IMR-90 (cell line): ENCODE data around the gene NIPA2. TPM values are rescaled to one million over a fixed set of nuclear protein-coding genes. Genes with fewer than 3 reads are reported as not detected.

Source experiments
- ATAC-seq: fragments of 200-7000 bp; cut with Tn5 transposase; 2 replicates; pipeline ENCODE4 v1.9.1; 2020; ENCODE audit warnings: low read depth, mild to moderate bottlenecking, moderate library complexity
- BruUV-seq: library from RNA; stranded (reverse); fragments of 400-500 nt; replicated peaks from 2 replicates; lab custom pipeline; 2021; lab: Mats Ljungman, UMichigan
- CTCF ChIA-PET: fragments of 300-600 bp; formaldehyde crosslinking; extraction: SDS; loops from one replicate; lab custom pipeline; 2021; ENCODE audit warnings: antibody characterized with exemption; lab: Yijun Ruan, JAX
- POLR2A ChIA-PET: fragments of 300-600 bp; sonication (Branson Sonifier 250); formaldehyde crosslinking; loops from one replicate; lab custom pipeline; 2022; ENCODE audit warnings: antibody characterized with exemption; ENCODE audit not compliant: unreplicated experiment; lab: Charles Lee
- DNase-seq: peaks from one replicate; pipeline ENCODE4 v3.0.0; 2013
- H2AFZ ChIP-seq: replicated peaks from 2 replicates; pipeline ENCODE3; 2013; ENCODE audit warnings: low read length, mild to moderate bottlenecking; ENCODE audit not compliant: poor library complexity
- H2AK5ac ChIP-seq: 2 replicates; pipeline ENCODE4 v1.6.1; 2013; ENCODE audit warnings: low read depth, low read length, inconsistent platforms
- H2AK9ac ChIP-seq: replicated peaks from 2 replicates; pipeline ENCODE3; 2013; ENCODE audit warnings: mild to moderate bottlenecking, low read depth, low read length, moderate library complexity; ENCODE audit not compliant: poor library complexity
- H2BK120ac ChIP-seq: 2 replicates; pipeline ENCODE4 v1.6.1; 2013; ENCODE audit warnings: low read depth, low read length, inconsistent platforms
- H2BK15ac ChIP-seq: 3 replicates; pipeline ENCODE4 v1.6.1; 2013; ENCODE audit warnings: low read depth, low read length, inconsistent platforms
- H2BK20ac ChIP-seq: 2 replicates; pipeline ENCODE4 v1.6.1; 2013; ENCODE audit warnings: low read depth, mild to moderate bottlenecking, inconsistent platforms, low read length, moderate library complexity
- H2BK5ac ChIP-seq: 2 replicates; pipeline ENCODE4 v1.6.1; 2013; ENCODE audit warnings: mild to moderate bottlenecking, low read depth, low read length, inconsistent platforms; ENCODE audit not compliant: poor library complexity, severe bottlenecking
- H3K14ac ChIP-seq: replicated peaks from 2 replicates; pipeline ENCODE4 v1.6.1; 2013; ENCODE audit warnings: low read depth, low read length, inconsistent platforms
- H3K18ac ChIP-seq: 2 replicates; pipeline ENCODE4 v1.6.1; 2013; ENCODE audit warnings: low read depth, low read length, control low read depth
- H3K23ac ChIP-seq: 2 replicates; pipeline ENCODE4 v1.6.1; 2013; ENCODE audit warnings: low read depth, low read length, inconsistent platforms
- H3K27ac ChIP-seq: 2 replicates; pipeline ENCODE4 v1.5.1; 2013; ENCODE audit warnings: mild to moderate bottlenecking, control low read depth, low read length; ENCODE audit not compliant: insufficient read depth
- H3K27me3 ChIP-seq: 2 replicates; pipeline ENCODE4 v1.6.1; 2013; ENCODE audit warnings: low read length; ENCODE audit not compliant: control insufficient read depth, insufficient read depth
- H3K36me3 ChIP-seq: 2 replicates; pipeline ENCODE4 v1.6.1; 2013; ENCODE audit warnings: low read length, mixed read lengths; ENCODE audit not compliant: control insufficient read depth, insufficient read depth
- H3K4ac ChIP-seq: 2 replicates; pipeline ENCODE4 v1.6.1; 2013; ENCODE audit warnings: low read depth, low read length, inconsistent platforms
- H3K4me1 ChIP-seq: 2 replicates; pipeline ENCODE4 v1.6.1; 2013; ENCODE audit warnings: low read length, mixed read lengths; ENCODE audit not compliant: control insufficient read depth, insufficient read depth
- H3K4me2 ChIP-seq: 2 replicates; pipeline ENCODE4 v1.6.1; 2013; ENCODE audit warnings: low read depth, mild to moderate bottlenecking, control low read depth, low read length, moderate library complexity
- H3K4me3 ChIP-seq: 2 replicates; pipeline ENCODE4 v1.5.1; 2013; ENCODE audit warnings: low read depth, mild to moderate bottlenecking, control low read depth, low read length, moderate library complexity; ENCODE audit not compliant: insufficient read depth
- H3K56ac ChIP-seq: 2 replicates; pipeline ENCODE4 v1.6.1; 2013; ENCODE audit warnings: low read length, inconsistent platforms; ENCODE audit not compliant: insufficient read depth; ENCODE audit errors: extremely low read depth
- H3K79me1 ChIP-seq, 2 experiments: 2 replicates each; pipeline ENCODE4 v1.6.1; 2013; ENCODE audit warnings: low read length in 2 of 2, inconsistent platforms in 1 of 2, low read depth in 1 of 2
- H3K9ac ChIP-seq: 2 replicates; pipeline ENCODE4 v1.6.1; 2013; ENCODE audit warnings: low read depth, low read length, control low read depth
- H3K9me1 ChIP-seq: 2 replicates; pipeline ENCODE4 v1.6.1; 2013; ENCODE audit warnings: low read length, inconsistent platforms; ENCODE audit not compliant: insufficient read depth
- H3K9me3 ChIP-seq: 2 replicates; pipeline ENCODE4 v1.6.1; 2013; ENCODE audit warnings: low read length; ENCODE audit not compliant: control insufficient read depth, insufficient read depth
- H4K20me1 ChIP-seq: 2 replicates; pipeline ENCODE4 v1.6.1; 2013; ENCODE audit warnings: low read length, inconsistent platforms; ENCODE audit not compliant: insufficient read depth
- H4K5ac ChIP-seq: 2 replicates; pipeline ENCODE4 v1.6.1; 2013; ENCODE audit warnings: mild to moderate bottlenecking, low read depth, low read length, control low read depth
- H4K8ac ChIP-seq, 2 experiments: 2 replicates each; pipeline ENCODE4 v1.6.1; 2013; ENCODE audit warnings: low read depth in 2 of 2, low read length in 2 of 2, control low read depth in 1 of 2, inconsistent platforms in 1 of 2
- H4K91ac ChIP-seq: 2 replicates; pipeline ENCODE4 v1.6.1; 2013; ENCODE audit warnings: low read depth, low read length, inconsistent platforms; ENCODE audit not compliant: insufficient read depth
- BHLHE40 ChIP-seq: fragments of 150-350 bp; IDR thresholded peaks from 2 replicates; pipeline ENCODE4 v1.6.1; 2016; ENCODE audit warnings: mild to moderate bottlenecking, low read depth, low read length
- CEBPB ChIP-seq: IDR thresholded peaks from 2 replicates; pipeline ENCODE4 v1.6.1; 2012; ENCODE audit warnings: low read depth, low read length, improper control_type of control experiment
- CHD1 ChIP-seq: IDR thresholded peaks from 2 replicates; pipeline ENCODE4 v1.6.1; 2012; ENCODE audit warnings: low read depth, low read length, improper control_type of control experiment
- FOS ChIP-seq: fragments of 150-350 bp; IDR thresholded peaks from 2 replicates; pipeline ENCODE4 v1.6.1; 2016; ENCODE audit warnings: low read depth, low read length
- MAFK ChIP-seq: IDR thresholded peaks from 2 replicates; pipeline ENCODE4 v1.6.1; 2012; ENCODE audit warnings: low read depth, low read length, improper control_type of control experiment
- MAZ ChIP-seq: IDR thresholded peaks from 2 replicates; pipeline ENCODE4 v1.6.1; 2012; ENCODE audit warnings: low read depth, mild to moderate bottlenecking, low read length, improper control_type of control experiment, moderate library complexity, borderline replicate concordance
- MXI1 ChIP-seq: IDR thresholded peaks from 2 replicates; pipeline ENCODE4 v1.6.1; 2012; ENCODE audit warnings: low read depth, mild to moderate bottlenecking, low read length, moderate library complexity, borderline replicate concordance
- NFE2L2 ChIP-seq: fragments of 150-350 bp; IDR thresholded peaks from 2 replicates; pipeline ENCODE4 v1.6.1; 2016; ENCODE audit warnings: low read depth, mild to moderate bottlenecking, low read length
- RAD21 ChIP-seq: IDR thresholded peaks from 2 replicates; pipeline ENCODE4 v1.6.1; 2012; ENCODE audit warnings: low read length, improper control_type of control experiment
- RCOR1 ChIP-seq: IDR thresholded peaks from 2 replicates; pipeline ENCODE4 v1.6.1; 2012; ENCODE audit warnings: mild to moderate bottlenecking, low read length, improper control_type of control experiment; ENCODE audit not compliant: insufficient replicate concordance
- RFX5 ChIP-seq: IDR thresholded peaks from 2 replicates; pipeline ENCODE4 v1.8.0; 2012; ENCODE audit warnings: low read depth, mild to moderate bottlenecking, low read length, moderate library complexity
- SMC3 ChIP-seq: fragments of 150-350 bp; IDR thresholded peaks from 2 replicates; pipeline ENCODE4 v1.6.1; 2016; ENCODE audit warnings: low read depth, mild to moderate bottlenecking, antibody characterized with exemption, low read length, moderate library complexity
- WGBS, 2 experiments: methylation state at CpG; one replicate each; pipeline versions ENCODE4 v1.1.5 to v1.1.7; 2013; ENCODE audit warnings: missing lambda C conversion rate in 2 of 2; ENCODE audit not compliant: insufficient read length in 1 of 2; ENCODE audit errors: extremely low coverage in 2 of 2; 5-methylcytosine and 5-hydroxymethylcytosine counted together
- dilution Hi-C: fragments of 300-500 bp; cut with HindIII; formaldehyde crosslinking; loops from one replicate; pipeline ENCODE4 v1.14.3; 2018; ENCODE audit warnings: low sequenced_read_pairs; ENCODE audit not compliant: unreplicated experiment
- in situ Hi-C: fragments of 300-500 bp; cut with MboI; formaldehyde crosslinking; loops from 3 replicates; pipeline ENCODE4 v1.14.3; 2019; ENCODE audit warnings: low sequenced_read_pairs, inconsistent platforms, mixed read lengths
- intact Hi-C: fragments of 100-400 bp; cut with micrococcal nuclease; formaldehyde crosslinking; loops from 2 replicates; pipeline ENCODE4 v1.10.0; 2022
- polyA plus RNA-seq, 3 experiments: library from polyadenylated mRNA; depleted of rRNA; stranded (reverse); fragments of >200 nt; gene quantifications; 2 replicates each; pipeline ENCODE4 v1.2.3, GENCODE V29; 2012; ENCODE audit warnings: low replicate concordance in 1 of 3
- total RNA-seq: library from RNA; depleted of rRNA; stranded (reverse); fragments of >200 nt; gene quantifications from 2 replicates; pipeline ENCODE4 v1.2.3, GENCODE V29; 2012
- TF ChIP-seq, protein P1 (sequence below): fragments of 150-350 bp; IDR thresholded peaks from 2 replicates; pipeline ENCODE4 v1.6.1; 2016; ENCODE audit warnings: low read depth, mild to moderate bottlenecking, low read length, moderate library complexity, borderline replicate concordance
- TF ChIP-seq, protein P2 (sequence below): fragments of 150-350 bp; IDR thresholded peaks from 2 replicates; pipeline ENCODE4 v1.6.1; 2017; ENCODE audit warnings: mild to moderate bottlenecking, antibody characterized with exemption, low read length, low read depth
- TF ChIP-seq, protein P3 (sequence below): conservative IDR thresholded peaks from 2 replicates; pipeline ENCODE4 v1.5.1; 2012; ENCODE audit warnings: mild to moderate bottlenecking, low read depth, low read length, improper control_type of control experiment

NIPA2 gene
- total and polyA plus RNA-seq, 2 of the 4 experiments (the other 2 are of a cell fraction): 33.0 to 38.0 TPM

DNA sequence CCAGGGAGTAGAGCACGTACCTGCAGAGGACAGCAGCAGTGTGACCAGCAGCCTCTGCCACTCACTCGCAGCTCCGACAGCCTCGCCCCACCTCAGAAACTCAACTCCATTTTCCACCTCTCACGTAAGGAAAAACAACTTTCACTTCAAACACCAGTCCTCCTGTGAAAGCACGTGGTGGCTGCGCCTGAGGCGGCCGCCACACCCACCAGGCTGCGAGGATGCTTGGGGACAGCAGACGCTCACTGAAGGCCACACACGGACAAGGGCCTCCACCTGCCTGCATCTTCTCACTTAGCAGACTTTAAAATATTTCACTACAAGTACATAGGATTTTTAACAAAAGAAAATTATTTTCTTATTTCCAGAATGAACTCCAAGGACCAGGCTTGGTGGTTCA is 73.8 kb downstream of the NIPA2 start:
- Histone ChIP-seq H2BK15ac (no peak overlapping the region), H3K79me1 (peaks cover 0 to 11% of the 10 kb centered on the region in 2 experiments; a peak in 2 of 4 replicates), H3K4me1 (no peaks in the 10 kb centered on the region), H4K91ac (no peak overlapping the region), H3K18ac (no peak overlapping the region), H2AK5ac (no peak overlapping the region), H3K9me1 (peaks cover 3% of the 10 kb centered on the region; the same call in 1 of the 2 replicates), H3K4me2 (no peak overlapping the region), H2BK20ac (no peak overlapping the region), H3K36me3 (peaks cover 63% of the 10 kb centered on the region), H3K56ac (no peak overlapping the region), H4K5ac (no peak overlapping the region), H4K8ac (no peak overlapping the region), H2BK5ac (no peak overlapping the region), H3K9me3 (no peaks in the 10 kb centered on the region), H2AK9ac (no peak overlapping the region), H4K20me1 (no peaks in the 10 kb centered on the region), H3K4me3 (no peak overlapping the region), H3K9ac (no peak overlapping the region), H3K14ac (no peak overlapping the region), H3K4ac (no peak overlapping the region), H2BK120ac (no peak overlapping the region), H2AFZ (no peak overlapping the region), H3K23ac (no peak overlapping the region), H3K27ac (no peak overlapping the region), H3K27me3 (no peaks in the 10 kb centered on the region)
- dilution Hi-C loops (no loop called here), intact Hi-C loops (no loop called here), in situ Hi-C loops (no loop called here)
- CTCF ChIA-PET: no interaction called here
- POLR2A ChIA-PET: no interaction called here
- BruUV-seq: no TSS peak
- DNase-seq: no peak
- TF ChIP-seq, protein P1, sequence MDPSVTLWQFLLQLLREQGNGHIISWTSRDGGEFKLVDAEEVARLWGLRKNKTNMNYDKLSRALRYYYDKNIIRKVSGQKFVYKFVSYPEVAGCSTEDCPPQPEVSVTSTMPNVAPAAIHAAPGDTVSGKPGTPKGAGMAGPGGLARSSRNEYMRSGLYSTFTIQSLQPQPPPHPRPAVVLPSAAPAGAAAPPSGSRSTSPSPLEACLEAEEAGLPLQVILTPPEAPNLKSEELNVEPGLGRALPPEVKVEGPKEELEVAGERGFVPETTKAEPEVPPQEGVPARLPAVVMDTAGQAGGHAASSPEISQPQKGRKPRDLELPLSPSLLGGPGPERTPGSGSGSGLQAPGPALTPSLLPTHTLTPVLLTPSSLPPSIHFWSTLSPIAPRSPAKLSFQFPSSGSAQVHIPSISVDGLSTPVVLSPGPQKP: no peak
- TF ChIP-seq NFE2L2: no peak
- TF ChIP-seq CHD1: no peak
- no peak for TF ChIP-seq SMC3
- no peak for TF ChIP-seq MAZ
- TF ChIP-seq, protein P2, sequence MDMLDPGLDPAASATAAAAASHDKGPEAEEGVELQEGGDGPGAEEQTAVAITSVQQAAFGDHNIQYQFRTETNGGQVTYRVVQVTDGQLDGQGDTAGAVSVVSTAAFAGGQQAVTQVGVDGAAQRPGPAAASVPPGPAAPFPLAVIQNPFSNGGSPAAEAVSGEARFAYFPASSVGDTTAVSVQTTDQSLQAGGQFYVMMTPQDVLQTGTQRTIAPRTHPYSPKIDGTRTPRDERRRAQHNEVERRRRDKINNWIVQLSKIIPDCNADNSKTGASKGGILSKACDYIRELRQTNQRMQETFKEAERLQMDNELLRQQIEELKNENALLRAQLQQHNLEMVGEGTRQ: no peak
- TF ChIP-seq MAFK: no peak
- no peak for TF ChIP-seq FOS
- TF ChIP-seq MXI1: no peak
- TF ChIP-seq RFX5: no peak
- no peak for TF ChIP-seq CEBPB
- TF ChIP-seq, protein P3, sequence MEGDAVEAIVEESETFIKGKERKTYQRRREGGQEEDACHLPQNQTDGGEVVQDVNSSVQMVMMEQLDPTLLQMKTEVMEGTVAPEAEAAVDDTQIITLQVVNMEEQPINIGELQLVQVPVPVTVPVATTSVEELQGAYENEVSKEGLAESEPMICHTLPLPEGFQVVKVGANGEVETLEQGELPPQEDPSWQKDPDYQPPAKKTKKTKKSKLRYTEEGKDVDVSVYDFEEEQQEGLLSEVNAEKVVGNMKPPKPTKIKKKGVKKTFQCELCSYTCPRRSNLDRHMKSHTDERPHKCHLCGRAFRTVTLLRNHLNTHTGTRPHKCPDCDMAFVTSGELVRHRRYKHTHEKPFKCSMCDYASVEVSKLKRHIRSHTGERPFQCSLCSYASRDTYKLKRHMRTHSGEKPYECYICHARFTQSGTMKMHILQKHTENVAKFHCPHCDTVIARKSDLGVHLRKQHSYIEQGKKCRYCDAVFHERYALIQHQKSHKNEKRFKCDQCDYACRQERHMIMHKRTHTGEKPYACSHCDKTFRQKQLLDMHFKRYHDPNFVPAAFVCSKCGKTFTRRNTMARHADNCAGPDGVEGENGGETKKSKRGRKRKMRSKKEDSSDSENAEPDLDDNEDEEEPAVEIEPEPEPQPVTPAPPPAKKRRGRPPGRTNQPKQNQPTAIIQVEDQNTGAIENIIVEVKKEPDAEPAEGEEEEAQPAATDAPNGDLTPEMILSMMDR: no peak
- TF ChIP-seq RAD21: no peak
- no peak for TF ChIP-seq RCOR1
- TF ChIP-seq BHLHE40: no peak
- ATAC-seq: no peak
- WGBS, 2 experiments: 80% methylated on average over 2 of the region's 12 CpGs; no CpG with 5 or more reads in 1 of the 2 experiments
